ENCODE measurements around the gene KLK4.

The KLK4 gene, protein sequence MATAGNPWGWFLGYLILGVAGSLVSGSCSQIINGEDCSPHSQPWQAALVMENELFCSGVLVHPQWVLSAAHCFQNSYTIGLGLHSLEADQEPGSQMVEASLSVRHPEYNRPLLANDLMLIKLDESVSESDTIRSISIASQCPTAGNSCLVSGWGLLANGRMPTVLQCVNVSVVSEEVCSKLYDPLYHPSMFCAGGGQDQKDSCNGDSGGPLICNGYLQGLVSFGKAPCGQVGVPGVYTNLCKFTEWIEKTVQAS

DNA sequence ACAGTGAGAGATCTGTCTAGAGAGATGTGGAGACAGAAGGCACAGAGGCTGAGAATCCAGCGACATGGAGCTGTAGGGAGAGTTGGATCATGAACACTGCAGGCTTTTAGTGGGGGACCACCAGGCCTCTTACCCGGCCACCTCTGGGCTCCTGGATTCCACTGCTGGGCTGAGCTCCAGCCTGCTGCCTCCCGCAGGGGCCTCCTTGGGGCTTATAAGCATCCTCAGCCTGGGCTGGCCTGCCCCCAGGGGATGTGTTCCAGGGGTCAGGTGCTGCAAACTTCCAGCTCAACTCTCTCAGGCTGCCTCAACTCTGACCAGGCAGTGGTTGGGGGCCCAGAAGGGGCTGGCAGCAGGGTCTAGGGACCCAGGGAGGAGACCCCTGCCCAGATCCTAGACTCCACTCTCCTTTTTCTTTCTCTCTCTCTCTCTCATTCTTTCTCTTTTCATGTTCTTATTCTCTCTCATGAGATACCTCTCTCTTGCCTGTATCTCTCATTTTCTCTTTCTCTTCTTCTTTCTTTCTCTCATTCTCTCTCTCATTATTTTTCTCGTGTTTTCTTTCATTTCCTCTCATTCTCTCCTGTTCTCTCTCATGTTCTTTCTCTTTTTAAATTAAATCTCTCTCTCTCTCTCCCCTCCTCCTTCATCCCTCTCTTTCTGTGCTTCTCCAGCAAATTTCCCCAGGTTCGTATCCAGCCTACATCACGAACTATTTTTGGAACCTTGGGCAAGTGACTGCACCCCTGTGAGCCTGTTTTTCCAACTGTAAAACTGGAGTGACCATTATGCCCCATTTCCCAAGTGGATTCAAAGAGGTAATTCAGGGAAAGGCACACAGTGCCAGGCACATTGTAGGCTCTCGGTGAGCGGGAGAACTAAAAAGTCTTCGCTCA, at the start of gene KLK4:
Gene KLK4, minus strand, starts transcription at position 190 of the 896 bp plus-strand sequence. CDS start 657 bp downstream, outside the sequence.
- no peak for DNase-seq

DNA sequence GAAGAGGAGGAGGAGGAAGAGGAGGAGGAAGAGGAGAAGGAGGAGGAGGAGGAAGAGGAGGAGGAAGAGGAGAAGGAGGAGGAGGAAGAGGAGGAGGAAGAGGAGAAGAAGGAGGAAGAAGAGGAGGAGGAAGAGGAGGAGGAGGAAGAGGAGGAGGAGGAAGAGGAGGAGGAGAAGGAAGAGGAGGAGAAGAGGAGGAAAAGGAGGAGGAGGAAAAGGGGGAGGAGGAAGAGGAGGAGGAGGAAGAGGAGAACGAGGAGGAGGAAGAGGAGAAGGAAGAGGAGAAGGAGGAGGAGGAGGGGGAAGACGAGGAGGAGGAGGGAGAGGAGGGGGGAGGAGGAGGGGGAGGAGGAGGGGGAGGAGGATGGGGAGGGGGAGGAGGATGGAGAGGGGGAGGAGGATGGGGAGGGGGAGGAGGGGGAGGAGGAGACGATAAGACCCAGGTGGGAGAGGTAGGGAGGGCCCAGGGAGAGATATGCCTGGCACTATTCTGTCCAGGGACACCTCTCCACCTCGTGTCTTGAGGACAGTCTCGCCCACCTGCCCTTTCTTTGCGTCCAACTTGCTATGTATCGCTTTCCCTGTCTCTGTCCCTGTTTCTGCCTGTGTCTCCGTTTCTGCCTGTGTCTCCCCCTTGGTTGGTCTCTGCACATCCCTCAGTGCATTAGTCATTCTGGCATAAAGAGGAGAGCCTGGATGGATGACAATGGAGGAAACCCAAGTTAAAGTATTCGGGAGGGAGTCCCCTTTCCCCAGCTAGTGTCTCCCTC, 48.7 kb upstream of the KLK4 start:
- DNase-seq = no peak

DNA sequence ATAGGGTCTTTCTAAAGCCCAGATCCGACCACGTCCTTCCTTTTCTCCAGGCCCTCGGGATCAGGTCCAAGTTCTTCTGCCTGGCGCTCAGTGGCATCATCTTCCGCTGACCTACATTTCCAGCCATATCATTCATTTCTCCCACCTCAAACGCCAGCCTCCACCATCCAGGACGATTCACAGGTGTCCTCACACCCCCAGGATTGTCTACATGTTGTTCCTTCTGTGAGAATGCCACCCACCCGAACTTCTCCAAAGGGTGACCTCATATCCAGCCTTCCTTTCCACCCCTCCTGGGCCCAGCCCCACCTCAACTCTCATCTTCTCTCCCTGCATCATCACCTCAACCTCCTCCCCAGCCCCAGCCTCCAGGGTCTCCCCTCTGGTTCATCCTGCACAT, 46.4 kb upstream of the KLK4 start:
- no peak for DNase-seq

DNA sequence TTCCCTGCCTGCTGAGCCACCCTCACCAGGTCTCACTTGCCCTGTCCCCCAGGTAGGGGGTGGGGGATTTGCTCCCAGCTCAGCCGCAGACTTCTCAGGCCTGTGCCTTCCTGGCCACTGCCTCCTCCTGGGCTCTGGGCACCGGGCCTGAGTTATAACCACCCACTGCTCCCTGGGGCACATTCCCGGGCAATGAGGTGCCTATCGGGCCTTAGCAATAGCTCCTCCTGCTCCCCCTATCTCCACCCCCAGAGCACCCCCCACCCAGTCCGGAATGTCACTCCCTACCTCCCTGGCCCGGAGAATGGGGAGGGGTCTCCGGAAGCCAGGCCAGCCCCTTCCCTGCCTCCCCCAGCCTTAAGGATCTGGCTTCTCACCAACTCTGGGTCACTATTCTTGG, 41.7 kb upstream of the KLK4 start, which contains the start of gene KLK5:
Gene KLK5, minus strand, starts transcription at position 129 of the 400 bp plus-strand sequence. CDS start 381 bp downstream, outside the sequence.
- DNase-seq = no peak

DNA sequence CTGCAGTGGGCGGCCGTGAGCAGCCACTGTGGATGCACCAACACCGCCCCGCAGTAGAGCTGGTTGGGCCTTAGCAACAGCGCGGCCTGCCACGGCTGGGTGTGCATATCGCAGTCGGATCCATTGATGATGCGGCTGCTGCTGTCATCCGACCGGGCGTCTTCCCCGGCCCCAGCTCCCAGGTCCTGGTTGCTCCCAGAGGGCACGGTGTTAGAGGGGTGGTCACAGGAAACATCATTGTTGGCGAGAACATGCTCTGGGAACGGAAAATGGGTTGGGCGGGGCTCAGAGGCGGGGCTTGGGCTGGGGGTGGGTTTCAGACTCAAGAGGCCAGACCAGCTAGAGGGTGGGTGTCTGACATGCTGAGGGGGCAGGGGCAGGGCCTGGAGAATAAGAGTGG, 38.7 kb upstream of the KLK4 start:
- no peak for DNase-seq

DNA sequence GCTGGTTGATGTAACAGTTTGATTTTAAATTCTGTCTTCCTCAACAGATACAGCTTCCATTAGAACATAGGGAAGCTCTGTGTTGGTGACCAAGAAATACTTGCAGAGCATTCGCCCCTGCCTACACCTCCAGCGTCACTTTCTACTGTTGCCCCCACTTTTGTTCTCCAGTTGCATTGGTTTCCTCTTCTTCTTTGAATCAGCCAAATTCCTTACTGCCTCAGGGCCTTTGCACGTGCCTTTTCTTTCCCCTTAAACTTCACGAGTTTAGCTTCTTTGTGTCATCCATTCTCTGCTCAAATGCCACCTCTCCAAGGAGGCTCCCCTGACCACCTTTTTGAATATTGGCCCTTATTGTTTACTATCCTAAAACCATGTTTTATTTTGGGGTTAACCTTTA, 35.9 kb upstream of the KLK4 start:
- DNase-seq = no peak

DNA sequence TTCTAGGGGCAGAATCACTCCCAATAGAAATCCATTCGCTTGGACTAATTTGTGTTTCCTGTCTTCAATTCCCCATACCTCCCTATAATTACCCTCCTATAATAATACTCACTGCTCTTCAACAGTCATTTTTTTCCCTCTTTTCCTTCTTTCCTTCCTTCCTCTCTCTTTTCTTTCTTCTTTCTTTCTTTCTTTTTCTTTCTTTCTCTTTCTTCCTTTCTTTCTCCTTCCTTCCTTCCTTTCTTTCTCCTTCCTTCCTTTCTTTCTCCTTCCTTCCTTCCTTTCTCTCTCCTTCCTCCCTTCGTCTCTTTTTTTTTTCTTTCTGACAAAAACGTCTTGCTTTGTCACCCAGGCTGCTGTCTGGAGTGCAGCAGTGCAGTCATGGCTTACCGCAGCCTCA, 33.6 kb upstream of the KLK4 start:
- DNase-seq = no peak

DNA sequence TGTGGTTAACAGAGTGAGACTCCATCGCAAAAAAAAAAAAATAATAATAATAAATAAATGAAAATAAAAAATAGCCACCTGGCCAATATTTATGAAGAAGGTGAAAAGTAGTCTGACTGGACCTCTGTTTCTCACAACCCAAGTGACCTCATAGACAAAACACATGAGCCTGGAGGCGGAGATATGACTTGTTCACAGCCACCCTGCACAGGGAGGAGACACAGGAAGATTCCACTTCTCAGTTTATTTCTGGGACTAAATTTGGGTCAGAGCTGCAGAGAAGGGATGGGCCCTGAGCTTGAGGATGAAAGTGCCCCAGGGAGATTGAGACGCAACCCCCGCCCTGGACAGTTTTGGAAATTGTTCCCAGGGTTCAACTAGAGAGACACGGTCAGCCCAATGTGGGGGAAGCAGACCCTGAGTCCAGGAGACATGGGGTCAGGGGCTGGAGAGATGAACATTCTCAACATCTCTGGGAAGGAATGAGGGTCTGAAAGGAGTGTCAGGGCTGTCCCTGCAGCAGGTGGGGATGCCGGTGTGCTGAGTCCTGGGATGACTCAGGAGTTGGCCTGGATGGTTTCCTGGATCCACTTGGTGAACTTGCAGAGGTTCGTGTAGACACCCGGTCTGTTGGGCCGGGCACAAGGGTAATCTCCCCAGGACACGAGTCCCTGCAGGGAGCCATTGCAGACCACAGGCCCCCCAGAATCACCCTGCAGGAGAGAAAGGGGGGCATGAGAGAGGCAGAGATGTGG, 32.1 kb upstream of the KLK4 start:
- DNase-seq = no peak

DNA sequence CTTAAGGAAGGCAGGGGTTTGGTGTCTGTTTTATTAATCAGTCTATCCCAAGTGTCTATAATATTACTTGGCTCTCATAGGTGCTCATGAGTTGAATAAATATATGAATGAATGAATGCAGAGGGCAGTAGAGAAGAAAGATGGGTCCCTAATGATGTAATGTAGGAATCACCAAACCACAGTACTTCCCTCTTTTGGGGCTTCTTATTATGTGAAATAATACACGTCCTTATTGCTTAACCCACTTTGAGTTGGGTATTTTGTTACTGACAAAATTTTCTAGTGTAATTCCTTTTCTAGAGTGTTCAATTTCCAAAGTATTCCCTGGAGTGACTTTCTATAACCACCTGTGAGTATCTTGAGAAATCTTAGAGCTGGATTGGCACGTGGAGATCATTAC, 28.4 kb upstream of the KLK4 start:
- no peak for DNase-seq

DNA sequence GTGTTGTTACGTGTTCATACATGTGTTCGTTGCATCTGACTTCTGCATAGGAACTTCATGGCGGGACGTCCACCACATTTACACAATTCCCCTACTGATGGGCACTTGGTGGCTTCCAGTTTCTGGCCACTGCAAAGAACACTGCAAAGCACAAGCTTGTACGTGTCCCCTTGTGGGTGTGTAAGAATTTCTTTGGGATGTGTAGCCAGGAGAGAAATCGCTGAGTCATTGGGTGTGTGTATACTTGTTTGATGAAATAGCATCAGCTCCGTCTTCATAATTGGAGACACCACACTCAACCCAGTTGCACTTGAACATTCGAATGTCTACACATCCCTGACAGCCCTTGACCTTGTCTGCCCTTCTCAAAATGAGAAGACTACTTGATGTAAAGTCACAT, 22.4 kb upstream of the KLK4 start:
- DNase-seq = no peak

DNA sequence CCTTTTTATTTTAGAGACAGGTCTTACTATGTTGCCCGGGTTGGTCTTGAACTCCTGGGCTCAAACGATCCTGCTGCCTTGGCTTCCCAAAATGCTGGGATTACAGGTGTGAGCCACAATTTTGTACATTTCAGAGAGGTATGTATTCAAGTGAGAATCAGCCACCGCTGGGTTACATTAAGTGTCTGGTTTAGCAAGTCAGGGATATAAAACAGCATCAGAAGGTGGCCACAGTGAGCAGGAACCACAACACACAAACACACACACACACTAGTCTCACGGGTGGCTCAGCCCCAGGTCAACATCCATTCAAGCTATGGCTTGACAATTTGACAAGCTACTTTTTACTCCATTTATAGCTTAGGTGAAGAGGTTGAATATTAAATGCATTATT, 21.5 kb upstream of the KLK4 start:
- DNase-seq = no peak

DNA sequence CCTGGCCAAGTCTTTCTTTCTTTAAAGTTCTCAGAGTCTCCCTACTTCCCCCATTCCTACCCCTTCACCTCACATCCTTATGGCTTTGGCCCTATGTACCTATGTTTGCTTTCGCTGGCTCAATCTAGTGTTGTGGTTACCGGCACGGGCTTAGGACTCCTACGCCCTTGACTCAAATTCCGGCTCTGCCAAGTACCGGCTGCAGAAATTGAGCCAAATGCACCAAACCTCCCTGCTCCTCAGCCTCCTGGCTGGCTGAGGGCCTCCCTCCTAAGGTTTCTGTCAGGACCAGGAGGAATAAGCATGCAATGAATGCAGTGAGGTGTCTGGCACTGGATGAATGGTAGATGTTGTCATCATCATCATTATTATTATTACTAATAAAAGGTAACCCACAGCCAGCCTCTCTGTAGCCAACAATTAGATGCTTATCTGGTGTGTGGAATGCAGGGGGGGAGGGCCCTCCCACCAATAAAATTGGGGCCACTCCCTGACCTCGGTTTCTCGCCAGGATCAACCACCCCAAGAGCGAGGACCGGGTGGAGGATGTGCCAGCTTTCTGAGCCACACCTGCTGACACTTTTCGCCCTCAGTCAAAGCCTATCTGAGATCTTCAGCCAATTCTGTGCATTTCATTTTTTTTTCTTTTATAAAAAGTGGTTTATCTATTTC, 21.0 kb upstream of the KLK4 start:
- DNase-seq = no peak

DNA sequence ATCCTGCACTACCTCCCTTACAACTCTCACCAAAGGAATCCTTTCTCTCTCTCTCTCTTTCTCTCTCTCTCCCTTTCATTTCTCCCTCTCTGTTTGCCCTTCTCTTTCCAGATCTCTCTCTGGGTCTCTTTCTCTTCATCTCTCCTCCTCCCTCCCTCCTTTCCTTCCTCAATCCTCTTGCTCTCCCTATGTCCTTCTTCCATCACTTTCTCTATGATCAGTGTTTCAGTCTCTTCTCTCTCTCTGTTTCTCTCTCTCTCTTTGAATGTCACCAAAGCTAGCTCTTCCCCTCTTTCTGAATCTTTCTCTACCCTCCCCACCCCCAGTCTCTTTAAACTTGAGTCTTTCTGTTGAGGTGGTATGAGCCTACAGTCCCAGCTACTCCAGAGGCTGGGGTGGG, 19.8 kb upstream of the KLK4 start:
- DNase-seq = no peak

DNA sequence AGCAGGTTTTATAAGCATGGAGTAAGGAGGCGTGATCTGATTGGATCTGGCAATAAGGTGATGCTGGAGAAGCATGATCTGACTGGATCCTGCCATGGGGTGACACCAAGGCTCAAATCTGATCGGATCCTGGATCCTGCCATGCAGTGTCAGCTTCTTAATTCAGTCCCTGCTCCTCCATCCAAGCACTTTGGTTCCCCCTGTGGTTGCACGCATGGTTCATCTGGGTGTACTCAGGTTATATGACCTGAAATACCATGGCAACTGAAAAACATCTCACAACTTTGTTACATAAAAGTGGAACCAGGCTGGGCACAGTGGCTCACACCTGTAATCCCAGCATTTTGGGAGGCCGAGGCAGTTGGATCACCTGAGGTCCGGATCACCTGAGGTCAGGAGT, 17.6 kb upstream of the KLK4 start:
- DNase-seq = no peak

DNA sequence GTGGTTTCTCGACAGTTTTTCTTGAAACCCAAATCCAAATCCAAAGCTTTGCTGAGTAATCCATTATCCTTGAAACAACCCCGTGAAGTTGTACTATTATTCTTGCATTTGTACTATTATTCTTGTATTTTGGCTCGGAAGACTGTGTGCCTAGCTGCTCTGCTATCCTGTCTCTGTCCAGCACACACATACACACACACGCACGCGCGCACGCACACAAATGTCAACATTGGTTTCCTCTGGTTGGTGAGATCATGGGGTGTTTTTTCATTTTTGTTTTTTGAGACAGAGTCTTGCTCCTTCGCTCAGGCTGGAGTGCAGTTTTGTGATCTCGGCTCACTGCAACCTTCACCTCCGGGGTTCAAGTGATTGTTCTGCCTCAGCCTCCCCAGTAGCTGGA, 14.9 kb upstream of the KLK4 start:
- no peak for DNase-seq

DNA sequence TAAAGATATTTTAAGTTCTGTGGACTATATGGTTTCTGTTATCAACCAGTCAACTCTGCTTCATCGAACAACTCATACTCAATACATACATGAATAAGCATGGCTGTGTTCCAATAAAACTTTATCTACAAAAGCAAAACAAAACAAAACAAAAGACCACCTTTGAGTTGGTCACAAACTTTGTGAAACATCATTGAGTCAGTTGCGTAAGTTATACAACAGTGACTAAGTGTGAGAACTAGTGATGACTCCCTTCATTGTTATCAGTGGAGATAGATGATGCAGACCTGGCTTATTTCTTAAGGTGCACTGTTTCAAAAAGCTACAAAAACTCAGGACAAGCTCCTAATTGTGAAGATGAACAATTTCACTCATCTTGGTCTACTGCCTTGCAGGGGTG, 14.5 kb upstream of the KLK4 start:
- DNase-seq = no peak

DNA sequence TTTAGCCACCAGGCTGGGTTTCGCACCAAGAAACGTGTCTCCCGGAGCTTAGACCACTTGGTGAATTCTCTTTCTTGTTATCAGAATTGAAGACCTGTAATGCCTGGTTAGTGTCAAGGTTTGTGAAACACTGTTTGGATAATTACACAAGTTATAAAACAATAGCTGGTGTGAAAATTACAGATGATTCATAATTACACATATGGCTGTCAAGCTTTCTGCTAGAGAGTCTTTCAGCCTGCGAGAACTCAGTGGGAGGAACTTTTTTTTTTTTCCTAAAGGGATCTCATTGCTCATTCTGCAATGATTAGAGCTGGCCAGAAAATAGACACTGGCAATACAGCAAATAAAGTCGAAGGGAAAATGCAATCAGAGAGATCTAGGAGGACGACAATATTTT, 13.4 kb upstream of the KLK4 start:
- DNase-seq = no peak

DNA sequence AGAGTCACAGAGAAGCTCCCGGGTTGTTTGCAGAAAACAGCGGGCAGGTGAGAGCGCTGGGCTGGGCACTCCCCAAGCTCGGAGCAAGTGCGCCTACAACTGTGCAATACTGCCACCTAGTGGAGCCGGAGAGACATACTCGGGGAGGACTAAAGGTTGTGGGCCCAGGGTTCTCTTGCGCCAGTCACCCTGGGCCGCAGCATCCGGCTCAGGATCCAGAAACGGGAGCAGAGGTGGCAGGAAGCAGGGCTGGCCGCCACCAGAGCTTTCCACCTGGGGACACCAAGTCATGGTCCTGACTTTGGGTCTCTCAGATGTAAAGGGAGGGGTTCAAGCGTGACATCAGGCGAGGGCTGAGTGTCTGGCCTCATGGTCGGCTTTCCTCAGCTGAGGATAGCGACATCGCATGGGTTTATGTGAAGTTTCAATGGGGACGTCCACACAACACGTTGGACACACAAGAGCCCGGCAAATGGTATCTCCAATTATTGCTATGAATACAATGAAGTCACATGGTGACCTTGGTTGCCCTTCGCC, 11.2 kb upstream of the KLK4 start:
- DNase-seq = peak; percentile 77

DNA sequence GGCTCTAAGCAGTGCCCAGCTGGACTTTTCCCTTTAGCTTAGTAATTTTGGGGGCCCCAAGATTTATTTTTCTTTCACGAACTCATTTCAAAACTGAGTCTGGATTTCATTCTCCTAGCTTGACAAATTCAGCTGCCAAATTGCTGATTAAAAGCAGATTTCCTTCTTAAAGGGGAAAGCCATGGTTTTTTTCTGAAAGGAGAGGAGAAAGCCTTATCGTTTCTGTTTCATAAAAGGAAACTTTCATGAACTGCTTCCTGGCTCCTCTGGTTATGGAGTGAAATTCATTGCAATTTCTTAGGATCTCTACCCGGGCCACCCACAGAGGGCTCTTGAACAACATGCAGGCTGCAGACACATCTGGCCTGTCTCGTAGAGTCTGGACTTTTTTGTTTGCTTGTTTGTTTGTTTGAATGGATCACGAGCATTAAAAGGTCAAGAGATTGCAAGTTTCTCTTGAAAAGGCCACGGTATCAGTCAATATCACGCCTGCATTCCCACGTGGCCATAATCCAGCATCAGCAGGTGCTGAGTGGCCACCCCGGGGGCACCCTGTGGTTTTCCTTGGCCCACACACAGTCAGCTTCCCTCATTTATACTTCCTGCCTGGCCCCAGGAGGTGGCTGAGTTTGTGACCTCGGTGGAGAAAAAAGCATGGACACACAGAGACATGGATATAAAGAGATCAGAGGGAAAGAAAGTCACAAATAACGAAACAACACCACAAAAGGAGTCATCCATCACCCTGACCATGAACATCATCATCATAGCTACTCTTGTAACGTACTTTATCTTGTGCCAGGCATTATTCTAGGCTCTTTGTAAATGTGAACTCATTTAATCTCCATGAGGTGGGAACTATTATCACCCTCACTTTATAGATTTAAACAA, 10.5 kb upstream of the KLK4 start:
- no peak for DNase-seq

DNA sequence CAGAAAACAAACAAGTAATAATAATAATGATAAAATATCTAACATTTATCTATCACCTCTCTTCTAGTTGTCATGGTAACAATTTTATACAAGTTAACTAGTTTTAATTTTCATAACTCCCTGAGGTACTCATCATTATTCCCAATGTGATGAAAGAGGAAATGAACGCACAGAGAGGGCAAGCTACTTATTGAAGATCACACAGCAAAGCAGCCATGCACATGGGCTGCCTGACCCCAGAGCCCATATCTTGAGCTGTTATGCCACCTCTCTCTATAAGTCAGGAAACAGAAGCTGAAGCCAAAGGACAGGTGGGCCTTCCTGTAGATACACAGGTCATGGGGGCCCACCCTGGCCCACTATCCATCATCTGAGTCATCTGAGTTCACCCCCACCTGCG, 4.9 kb upstream of the KLK4 start:
- DNase-seq = no peak

Data from femur (tissue), 1 donor.